Left colon (tissue), 2 donors: ENCODE results near the gene SYT10. TPM values are rescaled to one million over a fixed set of nuclear protein-coding genes. Genes with fewer than 3 reads are reported as not detected.
A peak's percentile ranks its signal among the peaks of the same experiment; 100 is the strongest.
"Not testable (repeated sequence)": the region's sequence is repeated elsewhere in the genome, so short reads cannot be mapped to it uniquely, and the experiment has no call there.

Experiments
- ATAC-seq: fragments of 200-7000 bp; cut with Tn5 transposase; one replicate; pipeline ENCODE4 v1.9.1; 2020; ENCODE audit warnings: mild to moderate bottlenecking, moderate library complexity
- DNase-seq, 2 donors: peaks; one replicate each; pipeline ENCODE4 v3.0.0-alpha.2; 2020
- intact Hi-C, 2 donors: fragments of 100-400 bp; cut with DNase I in 1 of 2; cut with micrococcal nuclease in 1 of 2; formaldehyde crosslinking; loops; one replicate each; pipeline versions ENCODE4 v1.11.2 to v1.14.0; 2022; cut with DNase I, micrococcal nuclease
- long read RNA-seq: library from polyadenylated mRNA; unstranded; transcript quantifications from one replicate; pipeline ENCODE4 v2.0.0, GENCODE V29; 2021
- total RNA-seq, 2 donors: library from RNA; stranded (reverse); fragmentation: NEBNext Ultra II Directional; extraction: Animal tissue kit (Norgen Biotek cat#: 25700); gene quantifications; one replicate each; pipeline ENCODE4 v1.2.1, GENCODE V29; 2021
- donor health status: DM: no; HTN: no; CAD: no.
- donor health status: DM: yes; HTN: yes; CAD: no.

Gene SYT10, protein sequence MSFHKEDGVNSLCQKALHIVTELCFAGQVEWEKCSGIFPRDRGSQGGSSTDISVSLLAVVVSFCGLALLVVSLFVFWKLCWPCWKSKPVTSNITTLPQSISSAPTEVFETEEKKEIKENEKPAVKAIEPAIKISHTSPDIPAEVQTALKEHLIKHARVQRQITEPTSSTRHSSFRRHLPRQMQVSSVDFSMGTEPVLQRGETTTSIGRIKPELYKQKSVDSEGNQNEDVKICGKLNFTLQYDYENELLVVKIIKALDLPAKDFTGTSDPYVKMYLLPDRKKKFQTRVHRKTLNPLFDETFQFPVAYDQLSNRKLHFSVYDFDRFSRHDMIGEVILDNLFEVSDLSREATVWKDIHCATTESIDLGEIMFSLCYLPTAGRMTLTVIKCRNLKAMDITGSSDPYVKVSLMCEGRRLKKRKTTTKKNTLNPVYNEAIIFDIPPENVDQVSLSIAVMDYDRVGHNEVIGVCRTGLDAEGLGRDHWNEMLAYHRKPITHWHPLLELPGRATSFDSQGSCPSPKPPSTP
- total RNA-seq, result under 1 TPM; 0.31 to 0.34 TPM
- long read RNA-seq, result 0 reads

DNA sequence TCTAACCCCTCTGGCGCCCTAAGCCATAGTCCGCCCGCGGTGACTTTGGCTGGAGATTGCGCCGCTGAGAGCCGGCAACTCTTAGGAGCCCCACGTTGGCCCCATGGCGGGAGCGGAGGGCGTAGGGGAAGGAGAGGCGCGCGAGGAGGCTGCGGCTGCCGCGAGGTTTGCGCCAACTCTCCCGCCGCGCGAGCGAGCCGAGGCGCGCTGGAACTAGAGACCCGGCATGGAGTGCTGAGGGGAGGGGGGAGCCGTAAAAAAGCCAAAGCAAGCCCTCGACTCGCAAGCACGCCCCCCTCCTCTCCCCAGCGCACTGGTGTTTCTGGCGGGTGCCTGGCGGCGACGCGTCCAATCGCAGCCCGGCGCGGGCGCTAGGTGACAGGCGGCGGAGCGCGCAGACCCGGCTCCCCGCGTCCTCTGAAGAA, at the start of gene SYT10:
TSS of gene SYT10 (minus strand) at position 233 of the 425 bp plus-strand sequence. CDS start 297 bp downstream, outside the sequence.
- no peak for ATAC-seq
- DNase-seq, result no peak
- intact Hi-C loops, result no loop called here

GRCh38 chr12:33488036-33488435, 48.4 kb upstream of the SYT10 start:
- DNase-seq, result no peak
- intact Hi-C loops, result no loop called here
- peak; percentile 45 for ATAC-seq

- intact Hi-C loops, result no loop called here
- no peak for DNase-seq
- no peak for ATAC-seq
Measured at GRCh38 chr12:33486058-33486457, 46.4 kb upstream of the SYT10 start.

DNA sequence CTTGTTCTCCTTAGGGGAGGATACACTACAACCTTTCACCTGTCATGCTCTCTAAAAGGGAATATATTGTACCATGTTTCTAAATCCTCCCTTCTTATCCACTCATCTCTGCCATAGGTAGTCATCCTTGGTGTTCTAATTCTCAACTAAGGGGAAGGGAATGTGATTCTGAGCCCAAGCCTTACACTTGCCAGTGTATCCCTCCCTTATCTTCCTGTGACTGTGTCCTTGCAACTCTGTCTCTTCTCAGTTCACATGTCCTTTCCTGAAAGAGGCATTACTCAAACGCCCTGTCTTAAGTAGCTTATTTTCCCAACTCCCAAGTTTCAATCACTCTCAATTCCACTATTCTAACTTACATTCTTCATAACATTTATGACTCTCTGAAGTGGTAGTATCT, 44.5 kb upstream of the SYT10 start:
- ATAC-seq (no peak), DNase-seq (no peak)
- intact Hi-C loops, result no loop called here

DNA sequence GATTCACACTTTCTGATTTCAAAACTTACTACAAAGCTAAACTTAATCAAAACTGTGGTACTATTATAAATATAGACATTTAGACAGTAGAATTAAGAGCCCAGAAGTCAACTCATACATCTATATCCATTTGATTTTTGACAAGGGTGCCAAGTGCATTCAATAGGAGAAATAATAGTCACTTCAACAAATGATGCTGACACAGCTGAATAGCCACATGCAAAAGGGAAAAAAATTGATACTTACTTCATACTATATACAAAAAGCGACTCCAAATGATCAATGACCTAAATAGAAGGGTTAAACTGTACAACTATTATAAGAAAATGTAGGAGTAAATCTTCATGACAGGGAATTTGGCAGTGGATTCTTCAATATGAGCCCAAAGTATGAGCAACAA, 40.7 kb upstream of the SYT10 start:
- DNase-seq (no peak), ATAC-seq (no peak)
- intact Hi-C loops, result no loop called here

DNA sequence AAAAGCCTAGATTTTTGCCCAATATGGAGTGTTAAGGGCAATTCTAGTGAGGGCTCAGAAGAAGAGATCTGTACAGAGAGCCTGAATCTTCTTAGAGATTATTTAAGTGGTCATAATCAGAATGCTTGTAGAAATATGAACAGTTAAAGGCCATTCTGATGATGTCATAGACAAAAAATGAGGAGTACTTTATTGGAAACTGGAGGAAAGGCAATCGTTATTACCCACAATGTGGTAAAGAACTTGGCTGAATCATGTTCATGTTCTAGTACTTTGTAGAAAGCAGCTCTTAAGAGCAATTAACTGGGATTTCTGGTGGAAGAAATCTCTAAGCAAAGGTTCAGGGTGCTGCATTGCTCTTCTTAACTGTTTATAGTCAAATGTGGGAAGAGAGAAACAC, 36.4 kb upstream of the SYT10 start:
- DNase-seq (no peak), ATAC-seq (no peak)
- intact Hi-C loops, result no loop called here

GRCh38 chr12:33472299-33472698, 32.7 kb upstream of the SYT10 start:
- intact Hi-C loops, result no loop called here
- no peak for ATAC-seq
- no peak for DNase-seq

GRCh38 chr12:33455096-33455495, 15.5 kb upstream of the SYT10 start:
- ATAC-seq (no peak), DNase-seq (no peak)
- intact Hi-C loops, result no loop called here

DNA sequence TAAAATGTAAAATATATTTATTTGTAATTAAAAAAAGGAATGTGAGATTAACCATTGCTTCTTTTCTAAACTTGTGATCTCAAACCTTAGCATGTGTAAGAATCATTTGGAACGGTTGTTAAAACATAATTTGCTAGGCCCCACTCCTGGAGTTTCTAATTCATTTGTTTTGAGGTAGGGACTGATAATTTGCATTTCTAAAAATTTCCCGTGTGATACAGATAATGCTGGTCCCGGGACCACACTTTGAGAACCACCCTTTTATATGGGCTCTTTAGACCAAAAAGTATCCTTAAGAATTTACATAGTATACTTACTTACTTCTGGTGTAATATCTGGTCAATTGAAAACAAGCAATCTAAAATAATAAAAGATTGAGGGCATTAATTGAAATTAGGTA, 10.9 kb upstream of the SYT10 start:
- ATAC-seq (no peak), DNase-seq (no peak)
- intact Hi-C loops, result no loop called here

DNA sequence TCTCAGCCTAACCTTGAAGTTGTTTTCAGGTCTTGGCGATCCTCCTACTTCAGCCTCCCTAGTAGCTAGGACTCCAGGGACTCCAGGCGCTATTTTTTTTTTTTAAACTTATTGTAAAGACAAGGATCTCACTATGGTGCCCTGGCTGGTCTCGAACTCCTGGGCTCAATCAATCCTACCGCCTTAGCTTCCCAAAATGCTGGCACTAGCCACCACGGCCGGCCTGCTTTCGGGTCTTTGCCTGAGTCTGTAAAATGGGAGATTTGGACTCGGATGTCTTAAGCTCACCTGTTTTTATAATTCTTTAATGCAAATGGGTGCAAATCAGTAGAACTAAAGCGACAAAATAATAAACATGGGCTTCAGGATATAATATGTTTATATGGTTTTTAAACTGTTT, 858 bp upstream of the SYT10 start:
- intact Hi-C loops, result no loop called here
- ATAC-seq (no peak), DNase-seq (no peak)

- intact Hi-C loops, result no loop called here
- DNase-seq (peak in 1 of 2 donors; percentile 9), ATAC-seq (peak; percentile 17)
Measured at GRCh38 chr12:33438851-33439586, 600 bp downstream of the SYT10 start.

DNA sequence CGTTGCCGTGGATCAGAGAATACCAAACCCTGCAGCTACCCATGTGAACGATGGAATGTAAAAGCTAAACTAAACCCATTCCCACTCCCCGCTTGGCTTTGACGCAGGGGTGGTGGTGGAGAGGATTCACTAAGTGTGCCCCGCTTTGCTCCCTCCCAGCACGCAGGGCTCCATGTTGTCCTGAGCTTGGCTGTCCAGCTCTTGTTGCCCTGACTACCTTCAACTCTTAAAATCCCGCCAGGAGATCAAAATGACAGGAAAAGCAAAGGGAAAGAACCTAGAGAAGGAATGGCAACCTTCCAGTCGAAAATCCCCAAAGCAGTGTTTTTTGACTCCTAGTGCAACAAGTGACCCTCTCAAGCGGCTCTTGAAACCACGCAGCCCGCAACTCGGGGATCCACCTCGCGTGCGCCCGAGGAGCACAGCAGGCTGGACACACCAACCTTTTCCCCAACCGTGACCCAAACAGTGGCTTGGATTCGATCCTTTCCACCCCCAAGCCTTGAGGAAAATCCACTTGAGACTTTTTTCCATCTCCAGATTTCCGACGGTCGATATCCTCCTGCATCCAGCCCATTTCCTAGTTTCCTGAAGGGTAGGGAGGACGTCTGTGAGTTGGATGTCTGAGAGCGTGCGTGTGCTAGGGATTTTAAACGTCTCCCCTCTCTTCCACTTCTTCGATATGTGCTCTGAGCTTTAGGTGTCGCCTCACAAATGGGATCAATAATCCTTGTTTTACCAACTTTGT, 1.4 kb downstream of the SYT10 start:
- ATAC-seq (no peak), DNase-seq (no peak)
- intact Hi-C loops, result no loop called here

- intact Hi-C loops, result no loop called here
- ATAC-seq (no peak), DNase-seq (no peak)
Measured at GRCh38 chr12:33437598-33437997, 2.0 kb downstream of the SYT10 start.

DNA sequence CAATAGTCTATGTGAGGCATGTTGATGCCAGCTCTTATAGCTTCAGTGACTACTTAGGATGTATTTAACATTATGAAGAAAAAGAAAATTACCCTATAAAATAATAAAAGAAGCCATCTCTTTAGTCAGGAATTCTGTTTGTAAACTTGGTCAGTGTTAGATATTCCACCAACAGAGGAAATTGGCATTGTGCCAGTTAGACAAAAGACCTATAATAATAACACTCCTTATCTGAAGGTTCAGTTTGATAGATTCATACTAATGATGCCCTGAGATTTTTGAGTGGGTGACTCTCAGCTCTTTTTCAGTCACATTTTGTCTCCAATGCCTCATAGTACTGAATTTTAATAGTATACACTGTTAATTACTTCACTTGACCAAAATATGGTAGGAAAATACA, 6.6 kb downstream of the SYT10 start:
- intact Hi-C loops, result no loop called here
- ATAC-seq (no peak), DNase-seq (no peak)

DNA sequence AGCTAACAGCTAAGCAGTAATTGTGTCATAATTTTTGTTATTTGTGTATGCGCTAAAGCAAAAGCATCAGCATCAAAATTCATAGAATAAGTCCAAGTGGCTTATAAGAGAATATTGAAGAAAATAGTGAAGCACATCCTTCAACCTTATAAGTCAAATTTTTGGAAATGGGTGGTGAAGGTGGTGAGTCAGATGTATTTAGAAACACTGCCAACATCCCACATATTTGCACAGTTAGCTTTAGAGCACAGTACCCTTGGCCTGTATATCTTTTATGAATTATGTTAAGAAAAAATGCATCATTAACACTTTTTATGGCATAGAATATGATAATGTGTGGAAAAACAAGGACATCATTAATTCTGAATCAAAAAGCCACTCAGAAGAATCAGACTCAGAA, 8.0 kb downstream of the SYT10 start:
- no peak for DNase-seq
- ATAC-seq, result no peak
- intact Hi-C loops, result no loop called here

GRCh38 chr12:33429468-33429867, 10.2 kb downstream of the SYT10 start:
- intact Hi-C loops, result no loop called here
- DNase-seq (no peak), ATAC-seq (no peak)

DNA sequence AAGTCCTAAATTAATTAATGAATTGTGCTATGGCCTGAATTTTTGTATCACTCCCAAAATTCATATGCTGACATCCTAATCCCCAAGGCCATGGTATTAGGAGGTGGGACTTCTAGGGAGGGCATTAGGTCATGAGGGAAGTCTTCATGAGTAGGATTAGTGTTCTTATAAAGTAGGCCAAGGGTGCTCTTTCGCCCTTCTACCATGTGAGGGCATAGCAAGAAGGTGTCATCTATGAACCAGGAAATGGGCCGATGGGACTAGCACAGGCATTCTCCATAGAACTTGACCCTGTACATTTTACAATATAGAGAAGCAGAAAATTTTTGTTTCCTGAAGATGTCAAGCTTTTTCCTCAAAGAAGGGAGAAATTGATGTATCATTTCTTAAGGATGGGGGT, 12.5 kb downstream of the SYT10 start:
- intact Hi-C loops, result no loop called here
- DNase-seq (no peak), ATAC-seq (peak; percentile 38)

GRCh38 chr12:33423706-33424105, 15.9 kb downstream of the SYT10 start:
- intact Hi-C loops, result no loop called here
- DNase-seq (no peak), ATAC-seq (no peak)

DNA sequence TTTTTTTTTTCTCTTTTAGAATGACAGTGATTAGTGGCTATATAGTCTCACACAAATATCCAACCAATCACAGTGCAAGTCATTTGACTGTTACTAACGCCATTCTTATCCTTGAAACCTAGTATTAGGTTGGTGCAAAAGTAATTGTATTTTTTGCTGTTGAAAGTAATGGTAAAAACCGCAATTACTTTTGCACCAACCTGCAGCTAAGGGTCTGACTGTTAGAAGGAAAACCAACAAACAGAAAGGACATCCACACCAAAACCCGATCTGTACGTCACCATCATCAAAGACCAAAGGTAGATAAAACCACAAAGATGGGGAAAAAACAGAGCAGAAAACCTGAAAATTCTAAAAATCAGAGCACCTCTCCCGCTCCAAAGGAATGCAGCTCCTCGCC, 27.2 kb downstream of the SYT10 start:
- ATAC-seq, DNase-seq, intact Hi-C loops: not testable (repeated sequence)
